Peyer's patch (tissue), 4 donors: ENCODE measurements around the gene SLC27A1.

ENCODE experiments used
- CTCF ChIP-seq, 6 experiments: fragments of 450-650 bp in 4 of 6; fragments of 200-600 bp in 2 of 6; sonication (generic) in 1 of 6; IDR thresholded peaks; one replicate each; pipeline ENCODE4 v1.5.1; 2017 to 2019; ENCODE audit warnings: antibody characterized with exemption in 6 of 6, mild to moderate bottlenecking in 3 of 6, moderate library complexity in 1 of 6
- POLR2A ChIP-seq, 2 donors: fragments of 450-650 bp; IDR thresholded peaks; one replicate each; pipeline ENCODE4 v1.5.1; 2017; ENCODE audit warnings: antibody characterized with exemption in 2 of 2, mild to moderate bottlenecking in 2 of 2, moderate library complexity in 2 of 2

- TF ChIP-seq CTCF (IDR thresholded peaks at IDR 0.05) (peak; percentile 84 to 96 (median 94)), POLR2A (IDR thresholded peaks at IDR 0.05) (no peak)
These were observed 26.1 kb downstream of the SLC27A1 start for GRCh38 chr19:17496337-17496997.
